Common myeloid progenitor, CD34-positive (primary cell): ENCODE measurements around the gene SLC9C1.

Experiments used
- CTCF ChIA-PET: fragments of 350-600 bp; sonication (Branson Sonifier 250); formaldehyde crosslinking; loops from one replicate; lab custom pipeline; 2021; ENCODE audit warnings: antibody characterized with exemption; lab: Charles Lee
- POLR2A ChIA-PET: fragments of 350-600 bp; sonication (Branson Sonifier 250); formaldehyde crosslinking; loops from one replicate; lab custom pipeline; 2021; ENCODE audit warnings: antibody characterized with exemption; lab: Charles Lee
- DNase-seq, 3 donors: peaks; one replicate each; pipeline versions ENCODE4 v3.0.0 to v3.0.0-alpha.2; 2013
- H3K27ac ChIP-seq, 2 experiments: 1 replicate in 1 of 2; 2 replicates in 1 of 2; pipeline ENCODE4 v1.7.0; 2013; ENCODE audit warnings: inconsistent platforms in 2 of 2, low read length in 2 of 2, mild to moderate bottlenecking in 2 of 2, low read depth in 1 of 2, moderate library complexity in 1 of 2; ENCODE audit not compliant: severe bottlenecking in 2 of 2, insufficient read depth in 1 of 2, poor library complexity in 1 of 2
- H3K27me3 ChIP-seq, 5 experiments: replicated peaks in 2 of 5; 1 replicate in 3 of 5; 2 replicates in 2 of 5; pipeline versions ENCODE4 v1.6.1 to v1.7.0; 2013; ENCODE audit warnings: low read length in 4 of 5, mild to moderate bottlenecking in 2 of 5, moderate library complexity in 2 of 5, inconsistent platforms in 1 of 5; ENCODE audit not compliant: insufficient read depth in 5 of 5, control insufficient read depth in 4 of 5
- H3K36me3 ChIP-seq, 4 experiments: 1 replicate in 2 of 4; 2 replicates in 2 of 4; pipeline versions ENCODE4 v1.6.1 to v1.7.0; 2013; ENCODE audit warnings: low read length in 3 of 4, control low read depth in 1 of 4, mild to moderate bottlenecking in 1 of 4; ENCODE audit not compliant: control insufficient read depth in 4 of 4, insufficient read depth in 4 of 4
- H3K4me1 ChIP-seq, 4 experiments: 1 replicate in 3 of 4; 2 replicates in 1 of 4; pipeline versions ENCODE4 v1.6.1 to v1.7.1; 2013; ENCODE audit warnings: low read length in 3 of 4, mild to moderate bottlenecking in 3 of 4, control low read depth in 1 of 4, inconsistent platforms in 1 of 4, moderate library complexity in 1 of 4; ENCODE audit not compliant: control insufficient read depth in 4 of 4, insufficient read depth in 4 of 4; ENCODE audit errors: control extremely low read depth in 1 of 4
- H3K4me3 ChIP-seq, 7 experiments: 1 replicate in 4 of 7; 2 replicates in 3 of 7; pipeline versions ENCODE4 v1.5.1 to v1.7.0; 2013; ENCODE audit warnings: mild to moderate bottlenecking in 7 of 7, low read length in 6 of 7, moderate library complexity in 6 of 7, inconsistent platforms in 2 of 7, low read depth in 2 of 7, control low read depth in 1 of 7; ENCODE audit not compliant: insufficient read depth in 4 of 7, control insufficient read depth in 1 of 7; ENCODE audit errors: extremely low read depth in 1 of 7
- H3K9me3 ChIP-seq, 5 experiments: 1 replicate in 4 of 5; 2 replicates in 1 of 5; pipeline versions ENCODE4 v1.6.1 to v1.7.1; 2013; ENCODE audit warnings: low read length in 4 of 5, mild to moderate bottlenecking in 2 of 5, inconsistent platforms in 1 of 5, low read depth in 1 of 5, moderate library complexity in 1 of 5; ENCODE audit not compliant: control insufficient read depth in 4 of 5, insufficient read depth in 2 of 5; ENCODE audit errors: control extremely low read depth in 1 of 5
- WGBS: methylation state at CpG from one replicate; pipeline ENCODE4 v1.1.5; 2013; ENCODE audit not compliant: insufficient coverage; 5-methylcytosine and 5-hydroxymethylcytosine counted together

The SLC9C1 gene

GRCh38 chr3:112090887-112091586 is 203.0 kb downstream of the SLC9C1 start:
- ChIA-PET POLR2A (no interaction called here), CTCF (interaction anchor here (1.3 kb wide), 1 partner anchor 20 kb away, joined by 4 read pairs; no protein-coding TSS in a partner anchor)
- Histone ChIP-seq H3K27me3 (peaks cover 3 to 25% (median 14%) of the 10 kb centered on the region in 5 experiments), H3K4me1 (peaks cover 2 to 27% (median 25%) of the 10 kb centered on the region in 4 experiments), H3K27ac (no peak overlapping the region), H3K36me3 (no peaks in the 10 kb centered on the region), H3K4me3 (no peak overlapping the region), H3K9me3 (no peaks in the 10 kb centered on the region)
- DNase-seq = no peak
- WGBS = 90% methylated on average over 3 of the region's 6 CpGs
